HG03280 (cell line): ENCODE measurements around the gene SLC5A12.
A peak's percentile ranks its signal among the peaks of the same experiment; 100 is the strongest.

ENCODE experiments used
- ATAC-seq: cut with Tn5 transposase; IDR thresholded peaks from one replicate; pipeline ENCODE4 v1.9.1; 2021; ENCODE audit warnings: mild to moderate bottlenecking, moderate library complexity; ENCODE audit not compliant: unreplicated experiment

SLC5A12 gene, protein sequence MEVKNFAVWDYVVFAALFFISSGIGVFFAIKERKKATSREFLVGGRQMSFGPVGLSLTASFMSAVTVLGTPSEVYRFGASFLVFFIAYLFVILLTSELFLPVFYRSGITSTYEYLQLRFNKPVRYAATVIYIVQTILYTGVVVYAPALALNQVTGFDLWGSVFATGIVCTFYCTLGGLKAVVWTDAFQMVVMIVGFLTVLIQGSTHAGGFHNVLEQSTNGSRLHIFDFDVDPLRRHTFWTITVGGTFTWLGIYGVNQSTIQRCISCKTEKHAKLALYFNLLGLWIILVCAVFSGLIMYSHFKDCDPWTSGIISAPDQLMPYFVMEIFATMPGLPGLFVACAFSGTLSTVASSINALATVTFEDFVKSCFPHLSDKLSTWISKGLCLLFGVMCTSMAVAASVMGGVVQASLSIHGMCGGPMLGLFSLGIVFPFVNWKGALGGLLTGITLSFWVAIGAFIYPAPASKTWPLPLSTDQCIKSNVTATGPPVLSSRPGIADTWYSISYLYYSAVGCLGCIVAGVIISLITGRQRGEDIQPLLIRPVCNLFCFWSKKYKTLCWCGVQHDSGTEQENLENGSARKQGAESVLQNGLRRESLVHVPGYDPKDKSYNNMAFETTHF

DNA sequence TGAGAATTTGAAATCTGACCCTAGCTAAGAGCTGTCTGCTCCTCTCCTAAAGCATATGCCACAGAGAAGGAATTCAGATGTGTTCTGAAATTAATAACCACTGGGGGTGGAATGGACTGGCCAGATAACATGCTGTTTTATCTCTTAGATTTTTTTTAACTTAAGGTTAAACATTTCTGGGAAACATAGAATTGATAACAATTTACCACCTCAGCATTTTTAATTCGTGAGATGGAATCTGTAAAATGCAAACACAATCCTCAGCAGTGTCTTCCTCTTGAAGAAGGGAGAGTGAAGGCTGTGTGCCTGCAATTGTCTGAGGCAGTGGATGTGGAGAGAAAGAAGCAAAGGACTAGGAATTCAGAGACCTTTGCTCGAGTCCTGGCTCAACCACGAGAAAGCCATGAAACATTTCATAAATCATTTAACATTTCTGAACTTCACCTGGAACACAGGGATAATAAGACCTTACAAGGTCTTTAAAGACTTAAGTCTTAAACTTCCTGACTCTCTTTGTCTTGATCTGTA is at the start of gene SLC5A12:
Gene SLC5A12, minus strand, starts transcription at position 113 of the 528 bp plus-strand sequence. CDS start 346 bp downstream, outside the sequence.
- no peak for ATAC-seq

DNA sequence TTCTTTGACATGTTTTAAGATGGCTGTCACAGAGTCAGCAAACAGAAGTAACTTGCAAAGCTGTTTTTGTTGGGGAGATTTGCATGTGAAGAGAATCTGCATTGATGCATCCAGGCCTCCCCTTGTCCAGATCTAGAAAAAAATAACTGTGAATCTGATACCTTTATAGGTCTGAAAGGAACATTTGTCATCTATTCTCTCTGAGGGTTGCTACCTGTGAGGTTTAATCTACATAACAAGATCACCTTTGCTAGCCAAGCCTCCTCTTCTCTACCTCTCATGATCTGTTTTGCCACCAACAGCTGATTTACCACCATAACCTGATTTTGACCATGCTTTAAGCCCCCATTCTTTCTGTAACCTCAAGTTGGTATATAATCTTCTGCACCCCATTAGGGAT is 47.2 kb upstream of the SLC5A12 start:
- ATAC-seq = no peak

DNA sequence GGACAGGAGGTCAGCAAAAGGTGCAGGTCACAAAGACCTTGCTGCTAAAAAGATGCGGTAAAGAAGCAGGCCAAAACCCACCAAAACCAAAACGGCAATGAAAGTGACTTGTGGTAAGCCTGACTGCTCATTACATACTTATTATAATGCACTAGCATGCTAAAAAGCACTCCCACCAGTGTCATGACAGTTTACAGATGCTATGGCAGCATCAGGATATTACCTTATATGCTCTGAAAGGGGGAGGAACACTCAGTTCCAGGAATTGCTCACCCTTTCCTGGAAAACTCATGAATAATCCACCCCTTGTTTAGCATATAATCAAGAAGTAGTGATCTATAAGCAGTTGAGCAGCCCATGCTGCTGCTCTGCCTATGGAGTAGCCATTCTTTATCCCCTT is 45.2 kb upstream of the SLC5A12 start:
- no peak for ATAC-seq

DNA sequence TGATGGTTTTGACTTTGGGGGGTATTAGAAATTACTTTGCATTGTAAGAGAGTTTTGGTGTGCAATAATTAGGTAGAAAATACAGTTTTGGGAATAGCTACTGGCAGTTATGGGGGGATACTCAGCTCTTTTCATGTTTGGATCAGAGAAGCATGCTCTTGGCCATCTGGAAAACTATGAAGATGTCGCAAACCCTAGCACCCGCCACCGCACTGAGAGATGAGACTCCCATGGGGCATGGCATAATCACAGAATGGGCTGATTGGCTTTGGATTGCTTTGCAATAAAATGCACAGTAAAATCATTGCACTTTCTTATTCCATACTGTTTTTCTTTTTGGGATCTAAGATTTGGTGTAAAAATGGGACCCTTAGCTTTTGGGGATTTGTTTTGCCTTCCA is 43.5 kb upstream of the SLC5A12 start:
- no peak for ATAC-seq

DNA sequence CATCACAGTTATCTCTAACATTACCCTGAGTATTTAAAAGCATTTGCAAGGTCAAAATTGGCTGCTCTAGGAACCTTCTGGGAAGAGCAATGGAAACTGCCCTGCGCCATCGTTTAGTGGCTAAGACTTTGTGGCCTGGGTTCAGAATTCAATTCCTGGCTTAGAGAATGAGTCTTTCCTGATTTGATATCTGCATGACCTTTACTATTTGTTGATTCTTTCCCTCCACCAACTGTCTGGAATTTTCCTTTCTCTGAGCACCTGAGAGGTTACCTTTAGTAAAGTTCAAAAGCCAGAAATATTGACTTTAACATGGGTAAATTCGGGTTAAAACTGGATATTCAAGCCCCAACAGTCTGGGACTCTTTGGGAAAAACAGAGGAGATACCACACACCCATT is 43.0 kb upstream of the SLC5A12 start:
- ATAC-seq = no peak

DNA sequence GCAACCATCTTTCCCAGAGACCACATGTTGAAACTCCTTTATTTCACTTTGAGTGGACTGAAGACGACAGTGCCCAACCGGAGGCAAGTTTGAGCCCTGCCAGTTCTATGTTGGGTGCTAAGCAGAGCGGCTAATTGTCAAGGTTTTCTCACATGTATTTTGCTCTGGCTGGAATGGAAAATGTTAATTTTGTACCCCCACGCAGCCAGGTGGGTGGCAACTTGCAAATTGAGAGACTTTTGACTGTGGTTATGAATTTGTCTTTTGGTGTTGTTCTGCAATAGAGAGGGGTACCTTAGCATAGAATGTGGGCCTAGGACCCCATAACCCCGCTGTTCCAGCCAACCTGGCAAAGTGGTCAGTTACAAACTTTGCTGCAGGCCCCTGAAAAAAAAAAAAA is 42.5 kb upstream of the SLC5A12 start:
- ATAC-seq = no peak

DNA sequence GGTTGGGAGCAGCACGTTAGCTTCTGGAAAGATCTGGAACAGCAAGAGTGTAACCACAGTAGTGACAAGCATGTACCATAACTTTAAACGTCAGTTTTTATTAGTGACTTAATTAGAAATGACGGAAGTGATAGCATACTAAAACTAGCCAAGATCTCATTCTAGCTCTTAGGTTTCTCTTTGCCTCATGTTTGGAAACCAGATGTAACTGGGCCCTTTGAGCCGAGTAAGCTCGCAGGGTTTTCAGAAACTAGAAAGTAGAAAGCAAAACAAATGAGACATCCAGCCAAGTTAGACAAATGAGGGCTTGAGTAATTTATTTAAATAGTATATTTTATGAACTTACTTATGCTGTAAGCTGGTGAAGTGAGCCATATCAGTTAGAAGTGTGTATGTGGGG is 40.2 kb upstream of the SLC5A12 start:
- ATAC-seq = peak; percentile 84

DNA sequence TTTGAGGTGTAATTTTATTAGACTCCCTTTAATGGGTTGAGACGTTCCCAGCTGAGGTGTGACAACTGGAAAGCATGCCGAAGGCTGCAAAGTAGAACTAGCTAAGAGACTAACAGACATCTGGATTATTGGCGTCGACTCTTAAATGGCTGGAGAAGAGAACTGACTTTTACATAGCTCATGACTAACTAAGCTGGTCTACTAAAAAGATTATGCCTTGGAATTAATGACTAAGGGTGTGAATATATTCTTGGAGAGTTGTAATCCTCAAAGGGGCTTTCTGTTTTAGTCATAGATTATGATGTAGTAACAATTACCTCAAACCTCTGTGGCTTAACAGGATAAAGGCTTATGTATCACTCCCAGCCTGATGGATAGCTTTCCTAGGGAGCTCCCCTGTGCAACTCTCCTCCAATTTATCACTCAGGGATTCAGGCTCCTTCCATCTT is 39.5 kb upstream of the SLC5A12 start:
- ATAC-seq = no peak

DNA sequence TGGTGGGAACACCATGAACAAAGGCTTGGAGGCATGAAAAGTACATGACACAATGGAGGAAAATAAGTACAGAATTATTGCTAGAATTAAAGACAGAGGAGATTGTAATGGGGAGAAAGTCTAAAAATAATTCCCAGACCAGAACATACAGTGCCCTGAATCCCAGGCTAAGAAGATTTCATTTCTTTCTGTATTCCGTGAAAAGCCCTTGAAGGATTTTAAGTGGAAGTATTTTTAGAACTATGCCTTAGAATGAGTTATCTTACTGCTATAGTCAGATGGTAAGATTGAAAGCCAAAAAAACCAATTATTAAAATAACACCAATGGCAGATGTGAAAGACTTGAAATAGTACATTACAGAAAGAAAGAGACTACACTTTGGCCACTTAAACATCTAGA is 36.1 kb upstream of the SLC5A12 start:
- ATAC-seq = no peak

DNA sequence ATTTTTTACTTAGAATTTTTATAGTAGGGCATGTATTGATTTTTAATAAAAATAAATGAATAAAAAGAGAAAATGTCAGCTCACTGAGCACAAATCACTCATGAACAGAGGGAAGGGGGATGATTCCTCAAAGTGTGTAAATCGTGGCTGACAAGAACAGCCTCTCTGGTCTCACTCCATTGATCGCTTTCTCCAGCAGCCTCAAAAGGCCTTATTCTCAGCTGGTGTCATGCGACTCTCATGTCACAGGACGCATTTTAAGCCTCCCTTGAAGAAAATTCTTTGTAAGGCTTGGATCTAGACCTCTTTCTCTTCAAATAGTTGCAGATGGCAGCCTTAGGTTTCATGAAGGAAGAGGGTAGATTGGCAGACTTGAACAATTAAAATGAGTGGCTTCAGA is 33.9 kb upstream of the SLC5A12 start:
- ATAC-seq = no peak

DNA sequence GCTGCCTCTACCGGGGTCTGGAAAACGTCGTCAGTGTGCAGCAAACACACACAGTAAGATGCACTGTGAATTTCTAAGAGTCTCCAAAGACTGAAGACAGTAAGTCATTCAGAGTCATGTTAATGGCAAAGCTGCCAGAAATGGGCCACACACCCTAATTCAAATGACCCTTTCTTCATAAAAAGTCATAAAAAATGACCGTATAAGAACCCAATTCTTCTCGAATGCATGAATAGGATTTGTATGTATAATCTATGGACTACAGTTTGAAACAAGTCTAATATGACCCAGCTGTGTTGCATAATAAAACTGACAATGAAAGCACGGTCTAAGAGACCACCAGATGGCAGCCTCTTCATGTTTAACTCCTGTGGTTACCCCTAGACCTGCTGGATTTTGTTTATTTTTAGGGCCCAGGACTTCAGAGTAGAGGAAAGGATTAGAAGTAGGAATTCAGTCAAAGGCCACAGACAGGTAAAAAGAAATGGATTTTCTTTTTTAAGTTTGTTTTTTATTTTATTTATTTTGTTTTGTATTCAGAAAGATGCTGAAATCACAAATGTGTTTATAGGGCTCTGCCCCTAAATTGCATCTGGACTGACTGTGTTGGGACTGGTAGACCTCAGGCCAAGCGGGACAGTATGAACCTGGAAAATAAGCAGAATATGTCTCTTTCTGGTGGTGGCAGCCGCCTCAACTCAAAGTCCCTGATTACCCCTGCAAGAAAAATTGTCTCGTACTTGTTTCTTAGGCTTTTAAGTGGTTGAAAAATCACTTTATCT is 32.1 kb upstream of the SLC5A12 start:
- ATAC-seq = peak; percentile 89

DNA sequence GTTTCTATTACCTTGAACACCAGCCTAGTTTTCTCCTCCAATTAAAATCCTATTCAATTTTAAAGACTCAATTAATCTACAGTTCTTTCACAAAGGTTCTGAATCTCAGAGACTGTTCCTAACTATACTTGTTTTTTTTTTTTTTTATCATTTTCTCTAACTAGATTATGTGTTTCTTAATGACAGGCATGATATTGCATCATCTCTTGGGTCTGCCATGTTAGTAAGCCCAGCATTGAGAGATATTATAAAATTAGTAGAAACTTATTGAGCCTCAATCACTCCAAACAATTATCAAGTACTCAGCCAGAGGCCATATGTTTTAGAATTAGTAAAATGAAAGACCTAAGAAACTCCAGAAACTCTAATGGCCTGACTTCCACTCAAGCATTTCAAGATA is 28.1 kb upstream of the SLC5A12 start:
- no peak for ATAC-seq

DNA sequence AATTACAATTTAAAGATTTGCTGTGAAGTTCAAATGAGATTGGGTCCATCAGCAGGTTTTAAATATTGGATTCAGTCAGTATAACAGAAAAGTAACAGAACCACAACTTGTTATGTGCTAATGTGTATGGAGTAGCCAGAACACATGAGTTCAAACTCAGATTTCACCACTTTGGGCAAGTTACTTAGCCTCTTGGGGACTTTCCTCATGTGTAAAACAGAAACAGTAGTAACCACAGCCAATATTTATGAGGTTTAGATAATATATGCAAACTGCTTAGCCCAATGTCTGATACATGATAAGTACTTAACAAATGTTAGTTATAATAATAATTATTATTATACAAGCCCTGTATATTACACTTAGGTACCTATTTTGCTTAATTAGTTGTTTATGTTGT is 21.8 kb upstream of the SLC5A12 start:
- no peak for ATAC-seq

DNA sequence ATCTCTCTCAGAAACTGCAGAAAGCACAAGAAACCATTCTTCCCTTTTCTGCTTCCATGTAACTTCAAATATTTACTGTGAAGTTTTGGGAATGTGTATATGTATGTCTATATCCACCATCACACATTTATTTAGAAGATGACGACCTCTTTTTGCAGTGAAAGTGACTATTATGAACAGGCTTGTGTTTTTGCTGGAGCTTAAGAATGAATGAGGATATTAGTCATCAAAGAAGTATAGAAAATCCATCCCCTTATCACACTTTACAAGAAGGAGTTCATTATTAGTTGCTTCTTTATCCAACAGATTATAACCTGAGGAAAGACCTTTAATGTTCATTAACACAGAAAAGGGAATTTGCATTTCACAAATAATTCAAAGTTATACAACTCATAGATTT is 21.1 kb upstream of the SLC5A12 start:
- ATAC-seq = no peak

DNA sequence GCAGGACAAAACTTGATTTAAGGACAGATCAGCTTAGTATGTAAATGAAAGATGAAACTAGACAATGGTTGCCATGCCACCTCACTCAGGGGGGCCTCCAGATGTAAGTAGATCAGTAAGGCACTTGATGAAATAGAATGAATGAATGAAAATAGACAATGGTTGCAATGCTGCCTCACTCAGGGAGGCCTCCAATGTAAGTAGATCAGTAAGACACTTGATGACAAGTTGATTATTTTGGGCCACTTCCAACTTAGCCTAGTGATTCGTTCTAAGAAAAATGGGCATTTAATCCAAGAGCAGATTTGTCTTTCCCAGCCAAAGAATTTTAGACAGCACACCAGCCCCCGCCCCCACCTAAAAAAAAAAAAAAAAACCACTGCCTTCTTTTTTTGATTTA is 19.2 kb upstream of the SLC5A12 start:
- no peak for ATAC-seq

DNA sequence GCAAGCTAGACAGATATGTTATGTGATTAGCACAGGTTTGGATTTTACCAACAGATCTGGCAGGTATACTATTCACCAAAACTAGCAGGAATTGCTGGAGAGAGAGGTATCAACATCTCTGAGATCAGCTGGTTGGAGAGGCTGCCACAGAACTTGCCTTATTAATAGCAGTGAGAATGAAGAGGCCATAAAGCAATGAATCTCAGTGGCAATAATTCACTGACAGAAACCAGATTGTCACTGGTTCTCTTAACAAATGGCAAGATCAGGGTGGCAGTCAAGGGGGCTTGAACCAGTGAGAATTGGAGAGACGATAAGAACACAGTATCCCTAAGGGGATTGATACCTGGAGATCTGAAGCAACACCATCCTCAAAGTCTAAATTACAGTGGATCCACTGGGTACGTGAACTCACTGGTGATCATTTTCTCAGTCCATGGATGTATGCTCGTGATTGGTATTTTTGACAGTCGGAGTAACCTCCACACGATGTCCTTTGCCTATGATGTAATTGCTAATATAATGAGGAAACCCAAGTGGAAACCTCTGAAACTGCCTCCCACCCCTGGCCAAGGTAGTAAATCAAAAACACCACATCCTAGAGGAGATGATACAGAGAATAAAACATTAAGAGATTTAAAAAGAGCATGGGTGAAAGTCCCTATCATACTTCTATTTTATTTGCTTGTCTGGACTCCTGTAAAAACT is 17.7 kb upstream of the SLC5A12 start:
- ATAC-seq = no peak

DNA sequence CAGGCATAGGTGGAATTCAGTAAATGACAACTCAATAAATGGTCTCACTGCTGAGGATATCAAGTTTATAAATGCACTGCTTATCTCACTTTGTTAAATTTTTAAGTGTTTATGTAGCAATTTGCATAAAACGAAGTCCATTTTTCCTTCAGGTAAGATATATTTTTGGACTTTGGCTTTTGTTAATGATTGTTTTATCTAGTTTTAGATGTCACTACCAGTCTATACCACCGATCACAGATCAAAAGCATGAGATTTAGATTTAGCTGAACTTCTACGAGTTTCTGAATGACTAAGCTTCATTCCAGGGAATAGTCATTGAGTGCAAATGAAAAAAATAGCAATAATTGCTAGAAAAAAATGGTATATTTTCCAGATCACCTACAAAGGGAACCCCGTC is 12.8 kb upstream of the SLC5A12 start:
- ATAC-seq = no peak

DNA sequence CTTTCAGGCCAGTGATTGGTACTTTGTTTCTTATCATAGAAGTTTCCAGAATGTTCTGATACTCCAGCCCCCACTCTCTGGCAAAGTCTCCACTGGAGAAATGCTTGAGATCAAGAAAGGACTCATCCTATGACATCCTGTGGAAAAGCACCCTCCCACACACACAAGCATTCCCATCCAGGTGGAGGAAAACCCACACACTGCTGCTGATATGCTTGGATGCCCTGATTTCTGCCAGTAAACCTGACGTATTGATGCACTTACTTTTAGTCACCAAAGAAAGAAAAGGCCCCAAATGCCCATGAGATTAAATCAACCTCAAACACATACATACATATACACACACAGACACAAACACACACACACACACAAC is 9.2 kb upstream of the SLC5A12 start:
- ATAC-seq = no peak

DNA sequence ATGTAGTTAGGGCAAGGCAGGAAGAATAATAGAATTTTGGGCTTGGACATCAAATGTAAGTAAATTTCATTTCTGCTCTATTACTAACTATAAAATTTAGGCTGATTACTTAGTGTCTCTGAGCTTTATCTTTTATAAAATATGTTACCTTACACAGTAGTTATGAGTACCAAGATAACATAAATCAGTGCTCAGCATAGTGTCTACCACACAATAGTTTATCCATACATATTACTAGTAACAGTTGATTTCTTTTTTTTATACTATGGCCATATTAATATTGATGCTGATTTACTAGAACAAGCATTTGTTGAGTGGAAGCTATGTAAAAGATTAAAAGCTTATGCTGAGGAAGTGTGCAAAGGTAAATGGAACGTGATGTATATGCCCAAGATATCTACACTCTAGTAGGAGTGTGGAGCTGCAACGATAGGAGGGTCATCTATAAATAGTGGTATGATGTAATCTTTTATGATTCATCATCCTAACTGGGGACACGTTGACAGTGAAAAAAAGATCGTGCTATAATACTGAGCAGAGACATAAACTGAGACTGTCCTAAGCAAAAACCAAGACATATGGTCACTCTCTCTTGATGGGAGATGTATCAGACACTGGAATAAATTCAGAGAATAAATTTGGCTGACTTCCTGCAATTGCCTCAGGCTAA is 8.7 kb upstream of the SLC5A12 start:
- ATAC-seq = no peak

DNA sequence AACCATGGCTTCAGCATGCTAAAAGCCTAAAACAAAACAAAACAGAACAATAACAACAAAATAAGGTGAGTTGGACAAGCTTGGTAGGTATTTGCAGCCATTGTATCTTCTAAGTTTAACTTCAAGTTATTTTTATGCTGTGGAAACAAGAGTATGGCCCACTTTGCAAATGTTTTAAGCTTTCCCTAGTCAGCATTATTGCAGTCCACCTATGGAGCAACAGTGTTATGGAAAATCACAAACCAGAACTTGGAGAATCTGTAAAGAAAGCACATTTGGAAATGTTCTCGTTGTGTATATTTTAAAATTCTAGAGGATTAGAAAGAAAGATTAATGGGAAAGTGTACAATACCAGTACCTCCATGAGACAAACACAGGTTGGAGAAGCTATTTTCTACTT is 7.4 kb upstream of the SLC5A12 start:
- ATAC-seq = no peak
